HepG2 (cell line): ENCODE results near the gene TMEM269. TPM values are rescaled to one million over a fixed set of nuclear protein-coding genes. Genes with fewer than 3 reads are reported as not detected.

Experiments
- ARNT2 ChIP-seq: sonication (generic); formaldehyde crosslinking; IDR thresholded peaks from 2 replicates; pipeline ENCODE4 v1.8.0; 2022; ENCODE audit warnings: mild to moderate bottlenecking, low read depth, missing genetic modification reagents, moderate library complexity
- CREM ChIP-seq, 2 experiments: sonication (generic) in 1 of 2; formaldehyde crosslinking in 1 of 2; IDR thresholded peaks; 2 replicates each; pipeline versions ENCODE4 v1.4.0 to v1.6.1; 2016 to 2020; ENCODE audit warnings: antibody characterized with exemption in 1 of 2, mild to moderate bottlenecking in 1 of 2, missing genetic modification reagents in 1 of 2
- FIP1L1 ChIP-seq: fragments of 200-400 bp; formaldehyde crosslinking; IDR thresholded peaks from 2 replicates; pipeline ENCODE4 v1.6.1; 2018; ENCODE audit warnings: low read depth, mild to moderate bottlenecking, low read length, moderate library complexity, borderline replicate concordance; ENCODE audit not compliant: insufficient read depth
- HMG20B ChIP-seq: conservative IDR thresholded peaks from 2 replicates; pipeline ENCODE4 v1.6.1; 2016; ENCODE audit warnings: missing genetic modification reagents, missing compliant biosample characterization
- ISL2 ChIP-seq: sonication (generic); formaldehyde crosslinking; IDR thresholded peaks from 2 replicates; pipeline ENCODE4 v1.5.0; 2020; ENCODE audit warnings: missing genetic modification reagents
- KDM3A ChIP-seq: IDR thresholded peaks from 2 replicates; pipeline ENCODE4 v1.6.1; 2018; ENCODE audit warnings: low read depth, missing compliant biosample characterization
- NFKB2 ChIP-seq: sonication (generic); formaldehyde crosslinking; IDR thresholded peaks from 2 replicates; pipeline ENCODE4 v1.4.0; 2020; ENCODE audit warnings: missing genetic modification reagents, borderline replicate concordance
- PAX8 ChIP-seq: sonication (generic); formaldehyde crosslinking; IDR thresholded peaks from 2 replicates; pipeline ENCODE4 v1.8.0; 2022; ENCODE audit warnings: mild to moderate bottlenecking, missing genetic modification reagents, borderline replicate concordance
- RORA ChIP-seq: sonication (generic); formaldehyde crosslinking; IDR thresholded peaks from 2 replicates; pipeline ENCODE4 v1.5.0; 2020; ENCODE audit warnings: mild to moderate bottlenecking, missing genetic modification reagents, moderate library complexity
- SALL1 ChIP-seq: sonication (generic); formaldehyde crosslinking; IDR thresholded peaks from 2 replicates; pipeline ENCODE4 v1.8.0; 2022; ENCODE audit warnings: mild to moderate bottlenecking, missing genetic modification reagents
- SMAD1 ChIP-seq: sonication (generic); formaldehyde crosslinking; IDR thresholded peaks from 2 replicates; pipeline ENCODE4 v1.4.0; 2020; ENCODE audit warnings: missing genetic modification reagents, low read depth, mild to moderate bottlenecking, borderline replicate concordance
- ZNF230 ChIP-seq: sonication (generic); formaldehyde crosslinking; IDR thresholded peaks from 2 replicates; pipeline ENCODE4 v1.4.0; 2020; ENCODE audit warnings: mild to moderate bottlenecking, missing genetic modification reagents
- ZNF282 ChIP-seq: fragments of 450-650 bp; IDR thresholded peaks from 2 replicates; pipeline ENCODE4 v1.6.1; 2018; ENCODE audit not compliant: partially characterized antibody
- ZNF329 ChIP-seq: sonication (generic); formaldehyde crosslinking; IDR thresholded peaks from 2 replicates; pipeline ENCODE4 v1.9.0; 2021; ENCODE audit warnings: low read depth, mild to moderate bottlenecking, missing genetic modification reagents
- ZNF33A ChIP-seq: sonication (generic); formaldehyde crosslinking; IDR thresholded peaks from 2 replicates; pipeline ENCODE4 v1.5.1; 2020; ENCODE audit warnings: missing genetic modification reagents, mild to moderate bottlenecking, moderate library complexity, borderline replicate concordance
- ZNF598 ChIP-seq: sonication (generic); formaldehyde crosslinking; IDR thresholded peaks from 2 replicates; pipeline ENCODE4 v1.5.1; 2020; ENCODE audit warnings: mild to moderate bottlenecking, missing genetic modification reagents, borderline replicate concordance
- ZNF619 ChIP-seq: sonication (generic); formaldehyde crosslinking; IDR thresholded peaks from 2 replicates; pipeline ENCODE4 v1.4.0; 2020; ENCODE audit warnings: mild to moderate bottlenecking, missing genetic modification reagents
- ZNF766 ChIP-seq: sonication (generic); formaldehyde crosslinking; IDR thresholded peaks from 2 replicates; pipeline ENCODE4 v1.5.0; 2020; ENCODE audit warnings: missing genetic modification reagents, borderline replicate concordance
- ZNF768 ChIP-seq: sonication (generic); formaldehyde crosslinking; IDR thresholded peaks from 2 replicates; pipeline ENCODE4 v1.4.0; 2020; ENCODE audit warnings: missing genetic modification reagents
- ZNF772 ChIP-seq: sonication (generic); formaldehyde crosslinking; IDR thresholded peaks from 2 replicates; pipeline ENCODE4 v1.5.0; 2020; ENCODE audit warnings: mild to moderate bottlenecking, missing genetic modification reagents
- polyA plus RNA-seq, 8 experiments: library from polyadenylated mRNA; depleted of rRNA in 3 of 8; stranded (reverse) in 7 of 8; unstranded in 1 of 8; fragments of >200 nt; fragmentation: Illumina TruSeq in 4 of 8; extraction: Trizol in 4 of 8; gene quantifications; 2 replicates each; pipeline versions ENCODE4 v1.2.1 to v1.2.3, GENCODE V29; 2011 to 2016; ENCODE audit warnings: low read depth in 4 of 8, missing spikeins in 1 of 8, mixed read lengths in 1 of 8; ENCODE audit not compliant: insufficient read depth in 1 of 8
- total RNA-seq, 5 experiments: library from RNA; depleted of rRNA; stranded (reverse); fragments of >200 nt; fragmentation: Illumina TruSeq; extraction: Trizol; gene quantifications; 2 replicates each; pipeline ENCODE4 v1.2.3, GENCODE V29; 2016; ENCODE audit warnings: low read depth in 1 of 5
- TF ChIP-seq, protein P1 (sequence below), 2 experiments: sonication (generic) in 1 of 2; formaldehyde crosslinking in 1 of 2; IDR thresholded peaks; 2 replicates each; pipeline versions ENCODE4 v1.6.1 to v1.9.0; 2014 to 2022; ENCODE audit warnings: antibody characterized with exemption in 1 of 2, borderline replicate concordance in 1 of 2, inconsistent platforms in 1 of 2, low read depth in 1 of 2, missing genetic modification reagents in 1 of 2

TMEM269 gene
- total and polyA plus RNA-seq, 2 of the 13 experiments (the other 11 are each of a cell fraction or from before 2014, with no cell fraction given), result 0.15 to 0.21 TPM

DNA sequence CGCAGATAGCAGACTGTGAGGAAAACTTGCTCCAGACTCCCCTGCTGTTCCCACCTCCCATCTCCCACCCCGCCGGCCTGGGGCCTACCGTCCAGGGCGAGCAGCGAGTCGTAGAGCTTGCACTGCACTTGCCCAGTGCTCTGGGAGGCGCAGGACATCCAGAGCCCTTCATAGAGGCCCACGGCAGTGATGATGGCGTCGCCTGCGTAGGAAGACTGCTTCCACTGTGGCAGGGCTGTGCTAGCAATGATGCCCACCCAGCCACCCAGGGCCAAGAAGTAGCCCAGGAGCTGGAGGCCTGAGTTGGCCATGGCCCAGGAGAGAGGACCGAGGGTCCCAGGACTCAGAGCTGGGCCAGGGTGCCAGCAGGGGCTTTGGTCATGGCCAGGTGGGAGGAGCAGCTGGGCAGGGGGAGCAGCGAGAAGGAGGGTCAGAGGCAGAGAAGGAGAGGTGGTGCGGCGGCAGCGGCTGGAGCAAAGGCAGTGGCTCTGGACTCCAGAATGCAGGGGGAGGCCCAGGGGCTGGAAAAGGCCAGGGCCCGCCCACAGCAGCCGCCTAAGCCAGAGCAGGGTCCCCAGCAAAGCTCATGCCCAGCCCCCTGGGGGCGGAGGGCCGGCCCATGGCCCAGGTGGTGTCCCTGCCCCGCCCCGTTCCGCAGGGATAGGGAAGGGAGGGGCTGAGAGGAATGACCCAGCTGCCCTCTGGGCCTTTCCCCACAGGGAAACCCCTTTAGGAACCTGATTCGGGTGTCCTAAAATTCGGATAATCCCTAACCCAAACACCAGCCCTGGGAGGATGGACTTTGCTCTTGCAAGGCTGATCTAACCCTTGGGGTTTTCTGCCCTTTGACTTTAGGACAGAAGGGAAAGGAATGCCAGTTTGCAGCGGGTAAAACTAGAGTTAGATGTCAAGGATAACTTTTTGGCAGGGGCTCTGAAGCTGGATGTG lies 44.8 kb upstream of the TMEM269 start, which contains the start of gene CLDN19 (continued):
- TF ChIP-seq, protein P1, sequence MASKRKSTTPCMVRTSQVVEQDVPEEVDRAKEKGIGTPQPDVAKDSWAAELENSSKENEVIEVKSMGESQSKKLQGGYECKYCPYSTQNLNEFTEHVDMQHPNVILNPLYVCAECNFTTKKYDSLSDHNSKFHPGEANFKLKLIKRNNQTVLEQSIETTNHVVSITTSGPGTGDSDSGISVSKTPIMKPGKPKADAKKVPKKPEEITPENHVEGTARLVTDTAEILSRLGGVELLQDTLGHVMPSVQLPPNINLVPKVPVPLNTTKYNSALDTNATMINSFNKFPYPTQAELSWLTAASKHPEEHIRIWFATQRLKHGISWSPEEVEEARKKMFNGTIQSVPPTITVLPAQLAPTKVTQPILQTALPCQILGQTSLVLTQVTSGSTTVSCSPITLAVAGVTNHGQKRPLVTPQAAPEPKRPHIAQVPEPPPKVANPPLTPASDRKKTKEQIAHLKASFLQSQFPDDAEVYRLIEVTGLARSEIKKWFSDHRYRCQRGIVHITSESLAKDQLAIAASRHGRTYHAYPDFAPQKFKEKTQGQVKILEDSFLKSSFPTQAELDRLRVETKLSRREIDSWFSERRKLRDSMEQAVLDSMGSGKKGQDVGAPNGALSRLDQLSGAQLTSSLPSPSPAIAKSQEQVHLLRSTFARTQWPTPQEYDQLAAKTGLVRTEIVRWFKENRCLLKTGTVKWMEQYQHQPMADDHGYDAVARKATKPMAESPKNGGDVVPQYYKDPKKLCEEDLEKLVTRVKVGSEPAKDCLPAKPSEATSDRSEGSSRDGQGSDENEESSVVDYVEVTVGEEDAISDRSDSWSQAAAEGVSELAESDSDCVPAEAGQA (IDR thresholded peaks at IDR 0.05; ENCODE audit: low read depth), result no peak
- TF ChIP-seq, protein P1 (CRISPR knock-in tag; IDR thresholded peaks at IDR 0.05; ENCODE audit: borderline replicate concordance), result 0 out of 2 replicates have a peak, but pooled peaks have one; percentile 39
- TF ChIP-seq ZNF772 (CRISPR knock-in tag), result 0 out of 2 replicates have a peak, but pooled peaks have one; percentile 54
- no peak for TF ChIP-seq RORA (CRISPR knock-in tag)
- 0 out of 2 replicates have a peak, but pooled peaks have one; percentile 38 for TF ChIP-seq ZNF230 (CRISPR knock-in tag)
- 0 out of 2 replicates have a peak, but pooled peaks have one; percentile 10 for TF ChIP-seq ZNF768 (CRISPR knock-in tag)
- TF ChIP-seq ZNF282, result no peak
- TF ChIP-seq HMG20B (CRISPR knock-in tag), result no peak
- peak; percentile 75; the same call in 1 of the 2 replicates for TF ChIP-seq NFKB2 (CRISPR knock-in tag)
- TF ChIP-seq SMAD1, result peak; percentile 59; the same call in 1 of the 2 replicates
- TF ChIP-seq CREM (IDR thresholded peaks at IDR 0.05), result 0 out of 2 replicates have a peak, but pooled peaks have one; percentile 17
- no peak for TF ChIP-seq CREM (CRISPR knock-in tag; IDR thresholded peaks at IDR 0.05)
- TF ChIP-seq ZNF33A, result 0 out of 2 replicates have a peak, but pooled peaks have one; percentile 19
- TF ChIP-seq PAX8 (CRISPR knock-in tag), result 0 out of 2 replicates have a peak, but pooled peaks have one; percentile 34
- TF ChIP-seq ARNT2 (CRISPR knock-in tag), result peak; percentile 60; the same call in 1 of the 2 replicates
- no peak for TF ChIP-seq FIP1L1
- no peak for TF ChIP-seq ZNF766 (CRISPR knock-in tag)
- peak; percentile 54; the same call in 1 of the 2 replicates for TF ChIP-seq ISL2 (CRISPR knock-in tag)
- no peak for TF ChIP-seq ZNF329 (CRISPR knock-in tag)
- TF ChIP-seq KDM3A (CRISPR knock-in tag), result 0 out of 2 replicates have a peak, but pooled peaks have one; percentile 14
- TF ChIP-seq ZNF598, result 0 out of 2 replicates have a peak, but pooled peaks have one; percentile 2
- peak; percentile 75; the same call in 1 of the 2 replicates for TF ChIP-seq ZNF619
- TF ChIP-seq SALL1 (CRISPR knock-in tag), result peak; percentile 13; the same call in 1 of the 2 replicates
